PC-9 (cell line): Measurements from ENCODE around the gene CEP112.

Source experiments
- CTCF ChIP-seq: fragments of 200-600 bp; sonication (generic); conservative IDR thresholded peaks from 2 replicates; pipeline ENCODE4 v1.6.1; 2017; ENCODE audit warnings: mixed run types, antibody characterized with exemption, mild to moderate bottlenecking, moderate library complexity
- EZH2 ChIP-seq: fragments of 200-600 bp; sonication (generic); IDR thresholded peaks from 2 replicates; pipeline ENCODE4 v1.8.0; 2017; ENCODE audit warnings: antibody characterized with exemption, low read depth

DNA sequence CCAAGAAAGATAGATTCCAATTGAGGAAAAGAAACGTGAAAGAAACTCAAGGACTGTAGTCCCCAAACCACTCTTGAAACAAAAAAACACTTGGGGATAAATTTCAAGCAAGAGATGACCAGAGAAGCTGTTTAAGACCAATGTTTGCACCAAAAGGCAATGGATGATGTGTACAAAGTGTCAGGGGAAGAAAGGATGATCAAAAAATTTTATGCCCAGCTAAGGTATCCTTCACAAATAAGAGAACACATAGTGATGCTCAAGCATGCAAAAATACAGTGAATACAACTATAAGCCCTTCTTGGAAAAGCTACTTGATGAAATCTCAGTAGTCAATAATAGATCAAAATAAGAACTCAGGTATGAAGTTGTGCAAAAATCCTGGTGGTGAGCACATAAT lies 281.1 kb downstream of the CEP112 start:
- TF ChIP-seq CTCF: no peak
- TF ChIP-seq EZH2: no peak
